GM18907 (cell line): Measurements from ENCODE around the gene KDM4C.

ENCODE experiments used
- ATAC-seq: cut with Tn5 transposase; IDR thresholded peaks from one replicate; pipeline ENCODE4 v1.9.1; 2021; ENCODE audit warnings: mild to moderate bottlenecking, moderate library complexity; ENCODE audit not compliant: unreplicated experiment

The KDM4C gene

GRCh38 chr9:6852243-6852963 is 94.6 kb downstream of the KDM4C start:
- ATAC-seq = no peak

DNA sequence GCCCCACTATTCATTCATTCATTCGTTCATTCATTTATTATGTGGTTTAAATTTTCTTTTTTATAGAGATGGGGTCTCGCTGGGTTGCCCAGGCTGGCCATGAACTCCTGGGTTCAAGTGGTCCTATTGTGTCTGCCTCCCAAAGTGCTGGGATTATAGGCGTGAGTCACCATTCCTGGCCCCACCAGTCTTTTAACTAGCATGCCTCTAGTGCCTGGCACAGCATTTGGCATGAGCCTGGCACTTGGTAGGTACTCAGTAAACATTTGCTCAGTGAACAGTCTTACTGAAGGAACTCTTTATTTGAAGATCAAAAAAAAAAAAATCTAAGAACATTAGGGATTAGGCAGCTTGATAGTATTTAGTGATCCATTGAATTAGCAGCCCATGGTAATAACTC is 98.1 kb downstream of the KDM4C start:
- no peak for ATAC-seq

GRCh38 chr9:6864102-6864501 is 106.3 kb downstream of the KDM4C start:
- ATAC-seq = no peak

DNA sequence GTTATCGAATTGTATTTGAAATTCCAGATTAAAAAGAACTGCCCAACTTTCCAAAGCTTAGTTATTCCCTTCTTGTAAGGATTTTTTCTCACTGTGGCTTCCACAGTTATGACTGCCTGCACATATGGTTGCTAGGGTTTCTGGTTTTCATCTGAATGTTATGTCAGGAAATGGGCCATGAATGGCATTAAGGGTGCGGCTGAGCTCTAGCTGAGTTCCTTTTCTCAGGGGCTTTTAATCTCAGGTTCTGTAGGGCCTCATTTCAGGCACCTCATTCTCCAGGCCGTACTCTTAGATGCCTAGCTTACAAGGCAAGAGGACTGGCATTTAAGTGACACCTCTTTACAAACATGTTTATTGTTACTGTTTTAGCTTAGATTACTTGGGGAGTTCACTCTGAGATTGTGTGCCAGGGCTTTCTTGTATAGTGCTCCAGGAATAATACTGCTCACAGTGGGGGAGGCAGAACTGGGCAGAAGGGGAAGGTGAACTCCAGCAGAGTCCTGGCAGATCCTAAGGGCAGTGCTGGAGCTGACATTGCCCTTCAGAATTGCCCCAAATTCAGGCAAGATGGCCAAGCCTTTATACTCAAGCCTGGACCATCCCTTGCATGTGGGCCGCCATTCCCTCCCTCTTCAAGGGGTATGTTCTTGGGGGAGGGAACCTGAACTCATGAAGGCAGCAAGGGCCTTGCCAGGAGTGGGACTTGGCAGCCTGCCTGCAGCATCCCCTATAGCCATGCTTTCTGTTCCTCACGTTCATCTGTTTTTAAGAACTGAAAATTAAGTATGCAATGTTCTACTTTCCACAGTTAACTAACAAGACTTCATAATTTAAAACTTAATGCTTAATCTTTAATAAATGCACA is 111.5 kb downstream of the KDM4C start:
- no peak for ATAC-seq

- no peak for ATAC-seq
Observed at GRCh38 chr9:6870149-6870548, 112.4 kb downstream of the KDM4C start.

DNA sequence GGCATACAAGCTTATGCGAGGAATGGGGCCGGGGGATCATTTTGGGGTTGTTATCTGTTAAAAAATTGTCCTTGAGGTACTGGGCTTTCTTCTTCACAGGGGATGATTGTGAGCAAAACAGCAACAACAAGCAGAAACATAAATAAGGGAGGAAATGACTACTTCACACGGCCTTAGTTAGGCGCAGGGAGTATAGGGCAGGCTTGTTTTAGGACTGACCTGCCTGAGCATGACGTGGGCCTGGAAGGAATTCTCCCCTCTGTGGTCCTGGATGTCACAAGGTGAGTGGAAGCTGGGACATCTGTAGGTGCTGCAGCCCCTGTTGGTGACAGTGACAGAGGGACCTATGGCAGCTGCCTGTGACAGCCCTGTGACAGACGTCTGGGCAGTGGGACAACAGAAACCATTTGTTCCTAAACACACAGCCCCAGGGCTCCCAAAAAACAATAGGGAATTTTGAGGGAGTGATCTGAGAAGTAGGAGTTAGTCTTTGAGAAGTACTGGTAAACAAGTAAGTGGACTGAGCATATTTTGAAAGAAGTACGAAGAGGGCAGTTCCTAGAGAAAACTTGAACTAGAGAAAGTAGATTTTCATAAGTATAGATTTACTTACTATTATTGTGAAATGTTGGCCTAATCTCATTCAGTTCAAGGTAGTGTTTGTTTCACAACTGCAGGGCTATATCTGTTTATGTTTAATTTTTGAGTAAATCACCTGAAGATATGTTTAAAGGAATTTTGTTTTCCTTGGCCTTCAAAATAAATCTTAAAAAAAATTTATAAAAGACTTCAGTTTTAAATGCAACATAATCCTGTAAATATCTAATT is 113.1 kb downstream of the KDM4C start:
- ATAC-seq = no peak

GRCh38 chr9:6873857-6874256 is 116.1 kb downstream of the KDM4C start:
- no peak for ATAC-seq

DNA sequence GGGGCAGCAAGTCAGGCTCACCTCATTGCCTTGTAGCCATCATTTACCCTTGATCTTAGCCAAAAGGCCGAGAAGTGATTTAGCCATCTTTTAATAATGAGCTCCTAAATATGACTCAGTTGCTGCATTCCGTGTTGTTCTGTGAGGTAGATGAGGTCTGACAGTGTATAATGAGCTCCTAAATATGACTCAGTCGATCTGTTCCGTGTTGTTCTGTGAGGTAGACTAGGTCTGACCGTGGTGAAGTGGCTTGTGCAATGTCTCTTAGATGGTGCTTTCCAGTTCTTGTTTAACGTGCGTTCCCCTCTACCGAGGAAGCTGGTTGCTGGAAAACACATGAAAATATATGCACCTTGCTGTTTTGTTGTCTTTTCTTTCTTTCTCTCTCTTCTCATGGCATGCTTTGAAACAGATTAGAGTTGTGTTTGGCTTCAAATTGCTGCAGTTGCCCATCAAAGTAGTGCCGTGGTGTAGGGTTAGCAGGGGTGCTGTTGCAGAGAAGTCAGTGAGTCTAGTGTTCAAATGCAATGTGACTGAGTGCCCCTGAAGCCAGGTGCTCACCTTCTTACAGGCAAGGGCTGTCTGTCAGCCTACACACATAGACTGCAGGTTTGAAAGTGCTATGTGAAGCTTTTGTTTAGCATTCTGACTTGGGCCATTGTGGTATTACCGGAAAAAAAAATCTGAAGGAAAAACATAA is 118.6 kb downstream of the KDM4C start:
- ATAC-seq = no peak

DNA sequence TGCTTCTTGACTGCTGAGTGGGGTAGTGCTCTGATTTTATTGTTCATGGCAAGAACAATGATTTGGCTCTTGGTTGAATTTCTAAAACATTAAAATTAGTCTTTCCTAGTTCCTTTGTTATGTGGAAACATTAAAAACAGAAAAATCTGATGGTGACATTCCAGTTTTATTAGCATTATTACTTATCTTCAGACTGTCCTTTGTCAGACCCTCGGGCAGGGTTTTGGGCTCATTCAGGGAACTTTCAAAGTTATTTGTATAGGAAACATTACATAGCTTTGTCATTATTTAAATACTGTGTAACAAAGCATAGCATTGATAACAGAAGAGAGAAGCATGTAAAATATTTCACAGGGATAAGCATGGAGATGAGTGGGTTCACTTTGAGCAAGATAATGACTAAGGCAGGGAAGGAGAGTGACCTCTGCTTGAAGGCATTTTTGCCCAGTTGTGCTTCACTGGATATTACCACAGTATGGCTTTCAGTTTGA is 119.9 kb downstream of the KDM4C start:
- no peak for ATAC-seq

DNA sequence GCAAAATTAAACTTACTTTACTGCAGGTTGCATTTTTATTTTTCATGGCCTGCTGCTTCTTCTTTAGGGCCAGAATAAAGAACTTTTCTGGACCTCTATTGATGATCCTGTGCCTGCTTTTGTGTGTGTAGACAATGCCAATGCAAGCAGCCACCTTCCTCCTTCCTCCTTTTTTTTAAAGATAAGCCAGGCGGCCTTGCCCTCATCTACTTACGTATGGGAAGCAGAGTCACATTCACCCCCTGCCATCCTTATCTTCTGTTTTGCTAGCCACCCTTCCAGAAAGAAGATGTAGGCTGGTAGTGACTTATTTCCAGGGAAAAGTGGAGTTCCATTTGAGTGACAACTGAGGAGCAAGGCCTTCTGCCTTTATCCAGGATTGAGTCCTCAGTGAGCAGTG is 122.9 kb downstream of the KDM4C start:
- ATAC-seq = no peak

DNA sequence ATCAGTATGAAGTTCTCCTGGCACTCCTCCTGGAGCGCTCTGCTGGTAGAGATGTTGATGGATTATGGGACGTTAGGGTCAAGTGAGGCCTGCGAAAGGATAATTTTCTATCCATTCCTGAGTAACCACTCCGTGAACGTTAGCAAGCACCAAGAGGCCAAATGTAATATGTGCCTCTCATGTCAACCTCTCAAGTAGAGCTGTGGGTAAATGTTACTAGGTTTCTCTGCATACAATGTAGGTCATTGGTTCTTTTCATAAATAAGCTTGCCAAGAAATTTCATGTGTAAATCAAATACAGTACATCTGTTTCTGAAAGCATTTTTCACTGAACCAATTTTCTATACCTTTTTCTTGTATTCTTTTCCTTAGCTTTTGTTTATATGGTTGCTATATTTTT is 126.3 kb downstream of the KDM4C start:
- no peak for ATAC-seq

GRCh38 chr9:6884990-6885389 is 127.2 kb downstream of the KDM4C start:
- no peak for ATAC-seq

DNA sequence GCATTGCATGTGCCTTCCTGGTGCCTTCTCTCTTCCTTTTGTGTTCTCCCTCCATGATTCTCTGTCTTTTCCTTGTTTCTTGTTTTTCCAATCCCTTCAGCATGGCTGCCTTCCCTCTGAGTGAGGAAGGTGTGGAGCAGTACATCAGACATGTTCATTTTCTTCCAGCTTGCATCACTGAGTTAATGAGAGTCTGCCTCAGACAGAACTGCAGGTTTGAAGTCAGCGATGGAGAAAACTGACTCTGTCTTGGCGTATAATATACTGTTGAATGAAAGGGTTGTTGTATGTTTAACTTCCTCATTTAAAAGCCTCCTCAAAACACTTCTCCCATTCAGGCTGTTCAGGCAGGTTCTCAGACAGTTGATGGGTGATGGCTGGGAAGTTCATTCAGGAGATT is 129.3 kb downstream of the KDM4C start:
- ATAC-seq = no peak

DNA sequence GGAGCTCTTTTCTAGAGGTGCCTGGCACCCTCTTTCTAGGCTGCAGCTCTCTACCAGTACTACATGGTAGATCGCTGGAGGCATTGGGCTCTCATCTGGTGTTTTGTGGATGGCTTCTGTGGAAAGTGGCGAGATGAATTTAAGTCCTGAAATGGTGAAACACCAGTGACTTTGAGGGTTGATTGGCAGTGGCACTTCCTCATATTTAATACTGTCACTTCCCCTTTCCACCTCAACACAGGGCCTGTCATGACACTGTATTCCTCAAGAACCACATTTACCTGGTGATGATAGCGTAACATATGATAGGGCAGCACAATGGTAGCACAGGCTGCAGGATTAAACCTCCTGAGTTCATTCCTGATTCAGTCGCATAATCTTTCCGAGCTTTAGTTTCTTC is 132.1 kb downstream of the KDM4C start:
- no peak for ATAC-seq

DNA sequence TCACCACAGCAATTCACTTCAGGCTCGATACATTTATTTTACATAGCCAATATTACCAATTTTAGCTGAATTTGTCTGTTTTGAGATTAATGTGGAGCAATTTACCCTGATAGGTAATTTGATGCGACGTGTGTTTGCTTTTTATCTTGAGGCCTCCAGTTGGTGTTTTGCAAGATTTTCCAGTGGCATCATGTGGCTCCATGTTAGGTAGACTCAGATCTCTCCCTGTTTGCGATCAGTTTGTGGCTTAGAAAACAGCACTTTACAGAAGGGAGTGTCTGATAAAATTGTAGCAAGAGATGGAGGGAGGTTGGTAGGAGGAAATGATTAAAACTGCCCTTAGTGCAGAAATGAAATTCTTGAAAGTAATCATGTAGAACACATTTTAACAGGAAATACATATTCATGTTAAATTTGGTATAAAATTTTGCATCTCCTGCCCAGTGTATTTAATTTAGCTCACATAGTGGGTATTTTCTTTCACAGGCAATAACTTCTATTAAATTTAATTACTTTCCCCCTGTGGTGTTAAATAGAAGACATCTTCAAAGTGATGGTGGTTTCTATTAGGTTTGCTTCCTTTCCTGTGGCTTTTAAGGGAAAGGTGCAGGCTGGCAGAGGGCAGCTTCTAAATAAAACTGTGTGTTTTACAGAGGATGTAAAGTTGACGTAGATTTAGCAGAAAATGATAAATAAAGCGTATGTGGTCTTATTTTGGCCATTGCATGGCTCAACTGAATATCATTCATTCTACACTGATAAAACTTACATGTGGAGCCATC is 135.8 kb downstream of the KDM4C start:
- peak; percentile 43 for ATAC-seq

DNA sequence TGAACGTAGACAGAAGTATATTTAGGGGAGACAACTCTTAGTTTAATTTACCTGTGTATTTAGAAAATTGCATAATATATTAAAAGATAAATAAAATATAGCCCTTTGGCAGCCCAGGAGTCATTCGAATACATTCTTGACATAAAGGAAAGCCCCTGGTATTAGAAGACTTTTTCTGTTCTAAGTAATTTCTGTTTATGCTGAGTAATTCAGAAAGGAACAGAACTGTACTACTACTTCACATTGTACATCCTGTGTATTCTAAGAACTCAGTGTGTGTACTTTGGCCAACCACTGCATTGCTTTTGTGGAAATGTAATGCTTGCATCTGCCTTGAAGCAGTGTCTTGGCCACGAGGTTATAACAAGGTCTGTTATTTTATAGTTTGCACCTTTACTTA is 136.4 kb downstream of the KDM4C start:
- ATAC-seq = peak; percentile 96

DNA sequence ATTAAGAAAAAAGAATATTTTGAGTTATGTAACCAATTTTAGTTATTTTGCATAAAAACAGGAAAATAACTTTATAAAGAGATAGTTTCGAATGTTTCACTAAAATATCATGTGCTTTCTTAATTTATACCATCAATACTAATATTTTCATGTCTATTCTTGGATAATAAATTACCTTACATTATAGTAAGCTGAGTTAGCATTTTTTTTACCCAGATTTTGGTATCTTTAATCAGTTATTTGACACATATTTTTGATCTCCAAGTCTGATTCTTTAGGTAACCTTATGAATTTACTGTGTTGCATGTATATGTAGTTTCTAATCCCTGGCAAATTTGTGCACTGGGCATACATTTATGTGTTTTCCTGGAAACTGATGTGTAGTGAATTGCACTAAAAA is 138.0 kb downstream of the KDM4C start:
- no peak for ATAC-seq

DNA sequence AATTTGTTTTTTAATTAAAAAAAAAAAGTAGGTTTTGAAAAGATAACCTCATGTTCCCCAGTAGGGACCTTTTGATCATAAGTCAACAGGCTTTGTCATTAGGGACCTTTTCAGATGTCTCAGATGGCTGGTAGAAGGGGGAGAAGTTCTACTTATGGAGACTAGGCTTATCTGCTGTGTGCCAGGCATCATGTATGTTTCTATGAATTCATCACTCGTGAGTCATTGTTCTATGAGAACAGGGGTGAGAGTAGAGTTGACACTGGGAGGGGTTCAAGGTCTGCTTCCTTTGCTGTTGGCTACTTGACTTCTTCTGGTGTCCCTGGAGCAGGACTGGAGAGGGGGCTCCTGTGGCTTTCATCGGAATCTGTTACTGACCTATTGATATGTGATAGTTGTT is 138.8 kb downstream of the KDM4C start:
- ATAC-seq = no peak

GRCh38 chr9:6897207-6897822 is 139.5 kb downstream of the KDM4C start:
- no peak for ATAC-seq
